ENCODE measurements around the gene INSYN2B. TPM values are rescaled to one million over a fixed set of nuclear protein-coding genes. Genes with fewer than 3 reads are reported as not detected.

Gene INSYN2B
- total RNA-seq, 1 donor from 2014 or later = not detected

- Histone ChIP-seq H3K36me3 (no peaks in the 10 kb centered on the region), H3K4me1 (peaks cover 41% of the 10 kb centered on the region), H3K4me3 (no peak overlapping the region), H3K9me3 (no peaks in the 10 kb centered on the region), H3K27me3 (ENCODE audit: low read depth) (no peaks in the 10 kb centered on the region), H3K27ac (no peak overlapping the region)
- ATAC-seq (no peak), DNase-seq (no peak)
- intact Hi-C loops (cut with DNase I) = no loop called here
- TF ChIP-seq CTCF (IDR thresholded peaks at IDR 0.05) = no peak
These were observed 104.6 kb downstream of the INSYN2B start for GRCh38 chr5:169875731-169876130.

- no peak for DNase-seq
- Histone ChIP-seq H3K27ac (no peak overlapping the region), H3K4me3 (no peak overlapping the region), H3K4me1 (peaks cover 40% of the 10 kb centered on the region), H3K36me3 (no peaks in the 10 kb centered on the region), H3K27me3 (ENCODE audit: low read depth) (no peaks in the 10 kb centered on the region), H3K9me3 (no peaks in the 10 kb centered on the region)
- intact Hi-C loops (cut with DNase I) = no loop called here
- no peak for TF ChIP-seq CTCF (IDR thresholded peaks at IDR 0.05)
- ATAC-seq = peak; percentile 41 to 73
These were observed 105.1 kb downstream of the INSYN2B start for GRCh38 chr5:169875091-169875728.

GRCh38 chr5:169874621-169875020 lies 105.7 kb downstream of the INSYN2B start:
- H3K27me3 ChIP-seq (ENCODE audit: low read depth) = no peaks in the 10 kb centered on the region
- ATAC-seq (peak; percentile 29 to 50), DNase-seq (no peak)
- no peak for TF ChIP-seq CTCF (IDR thresholded peaks at IDR 0.05)
- no peak overlapping the region for H3K27ac ChIP-seq
- H3K9me3 ChIP-seq = no peaks in the 10 kb centered on the region
- H3K4me1 ChIP-seq = peaks cover 34% of the 10 kb centered on the region
- no peak overlapping the region for H3K4me3 ChIP-seq
- no peaks in the 10 kb centered on the region for H3K36me3 ChIP-seq
- intact Hi-C loops (cut with DNase I) = no loop called here

- Histone ChIP-seq H3K4me3 (no peak overlapping the region), H3K27ac (no peak overlapping the region), H3K36me3 (no peaks in the 10 kb centered on the region), H3K4me1 (peaks cover 32% of the 10 kb centered on the region), H3K27me3 (ENCODE audit: low read depth) (no peaks in the 10 kb centered on the region), H3K9me3 (no peaks in the 10 kb centered on the region)
- intact Hi-C loops (cut with DNase I) = no loop called here
- ATAC-seq (peak; percentile 54 to 79), DNase-seq (no peak)
- no peak for TF ChIP-seq CTCF (IDR thresholded peaks at IDR 0.05)
These were observed 106.7 kb downstream of the INSYN2B start for GRCh38 chr5:169873642-169874041.

GRCh38 chr5:169871826-169872490 lies 108.3 kb downstream of the INSYN2B start:
- Histone ChIP-seq H3K36me3 (no peaks in the 10 kb centered on the region), H3K4me1 (peaks cover 32% of the 10 kb centered on the region), H3K4me3 (no peak overlapping the region), H3K27ac (no peak overlapping the region), H3K9me3 (no peaks in the 10 kb centered on the region), H3K27me3 (ENCODE audit: low read depth) (no peaks in the 10 kb centered on the region)
- no peak for DNase-seq
- TF ChIP-seq CTCF (IDR thresholded peaks at IDR 0.05) = no peak
- intact Hi-C loops (cut with DNase I) = no loop called here
- no peak for ATAC-seq
